Measurements from ENCODE around the gene OR51L1. TPM values are rescaled to one million over a fixed set of nuclear protein-coding genes. Genes with fewer than 3 reads are reported as not detected.

The OR51L1 gene
- total and polyA plus RNA-seq, 2 of the 4 experiments (the other 2 are of a cell fraction) = not detected

- no CpG with 5 or more reads among the region's 2 CpGs for WGBS, 2 experiments (ENCODE audit: extremely low coverage in 2 of 2, insufficient read length in 1 of 2)
These were observed 48.7 kb downstream of the OR51L1 start for GRCh38 chr11:5043380-5043779.

More at GRCh38 chr11:5043380-5043779, 48.7 kb downstream of the OR51L1 start:
- no peak overlapping the region for H2AK5ac ChIP-seq (ENCODE audit: low read depth, low read length)
- no peak overlapping the region for H2BK5ac ChIP-seq (ENCODE audit: low read depth, low read length, poor library complexity, severe bottlenecking)
- intact Hi-C loops (cut with micrococcal nuclease) = no loop called here
- H3K23ac ChIP-seq (ENCODE audit: low read depth, low read length) = no peak overlapping the region
- no peak overlapping the region for H3K56ac ChIP-seq (ENCODE audit: extremely low read depth, insufficient read depth, low read length)
- no peaks in the 10 kb centered on the region for H3K4me1 ChIP-seq (ENCODE audit: control insufficient read depth, insufficient read depth, low read length)
- H2BK15ac ChIP-seq (ENCODE audit: low read depth, low read length) = no peak overlapping the region
- H3K79me1 ChIP-seq (ENCODE audit: low read depth in 1 of 2, low read length in 2 of 2) = no peaks in the 10 kb centered on the region
- H3K9ac ChIP-seq (ENCODE audit: low read depth, low read length) = no peak overlapping the region
- H4K20me1 ChIP-seq (ENCODE audit: insufficient read depth, low read length) = no peaks in the 10 kb centered on the region
- H3K4ac ChIP-seq (ENCODE audit: low read depth, low read length) = no peak overlapping the region
- no peaks in the 10 kb centered on the region for H3K27me3 ChIP-seq (ENCODE audit: control insufficient read depth, insufficient read depth, low read length)
- H2AFZ ChIP-seq (replicated peaks; ENCODE audit: low read length, poor library complexity) = no peak overlapping the region
- H3K9me3 ChIP-seq (ENCODE audit: control insufficient read depth, insufficient read depth, low read length) = no peaks in the 10 kb centered on the region
- peak; percentile 31 for DNase-seq
- no peaks in the 10 kb centered on the region for H3K9me1 ChIP-seq (ENCODE audit: insufficient read depth, low read length)
- no peak overlapping the region for H2AK9ac ChIP-seq (replicated peaks; ENCODE audit: low read depth, low read length, poor library complexity)
- H3K4me2 ChIP-seq (ENCODE audit: low read depth, low read length) = no peak overlapping the region
- TF ChIP-seq CEBPB (IDR thresholded peaks at IDR 0.05; ENCODE audit: low read depth, low read length) (peak; percentile 74), RFX5 (IDR thresholded peaks at IDR 0.05; ENCODE audit: low read depth, low read length) (no peak), SMC3 (IDR thresholded peaks at IDR 0.05; ENCODE audit: low read depth, low read length) (no peak), NFE2L2 (IDR thresholded peaks at IDR 0.05; ENCODE audit: low read depth, low read length) (no peak), MAFK (IDR thresholded peaks at IDR 0.05; ENCODE audit: low read depth, low read length) (no peak), POLR2A (IDR thresholded peaks at IDR 0.05; ENCODE audit: low read depth, low read length) (no peak), MAZ (IDR thresholded peaks at IDR 0.05; ENCODE audit: borderline replicate concordance, low read depth, low read length) (no peak)
- H3K27ac ChIP-seq (ENCODE audit: insufficient read depth, low read length) = no peak overlapping the region
- H3K14ac ChIP-seq (replicated peaks; ENCODE audit: low read depth, low read length) = no peak overlapping the region
- no peak overlapping the region for H3K4me3 ChIP-seq (ENCODE audit: insufficient read depth, low read depth, low read length)
- H4K5ac ChIP-seq (ENCODE audit: low read depth, low read length) = no peak overlapping the region
- POLR2A ChIA-PET (ENCODE audit: unreplicated experiment) = no interaction called here
- H4K91ac ChIP-seq (ENCODE audit: insufficient read depth, low read depth, low read length) = no peak overlapping the region
- in situ Hi-C loops (cut with MboI; ENCODE audit: low sequenced_read_pairs) = no loop called here
- CTCF ChIA-PET = no interaction called here
- ATAC-seq (ENCODE audit: low read depth) = no peak
- no peak overlapping the region for H3K18ac ChIP-seq (ENCODE audit: low read depth, low read length)
- H3K36me3 ChIP-seq (ENCODE audit: control insufficient read depth, insufficient read depth, low read length) = no peaks in the 10 kb centered on the region
- no TSS peak for BruUV-seq (replicated peaks)
- dilution Hi-C loops (cut with HindIII; ENCODE audit: low sequenced_read_pairs, unreplicated experiment) = no loop called here
- H2BK120ac ChIP-seq (ENCODE audit: low read depth, low read length) = no peak overlapping the region
- H4K8ac ChIP-seq (ENCODE audit: low read depth in 2 of 2, low read length in 2 of 2) = no peak overlapping the region
- no peak overlapping the region for H2BK20ac ChIP-seq (ENCODE audit: low read depth, low read length)
